ENCODE results near the gene VPS13D. TPM values are rescaled to one million over a fixed set of nuclear protein-coding genes. Genes with fewer than 3 reads are reported as not detected.

Gene VPS13D
- polyA plus RNA-seq, 1 of the 3 experiments (the other 2 are of a cell fraction), result 15.0 TPM

DNA sequence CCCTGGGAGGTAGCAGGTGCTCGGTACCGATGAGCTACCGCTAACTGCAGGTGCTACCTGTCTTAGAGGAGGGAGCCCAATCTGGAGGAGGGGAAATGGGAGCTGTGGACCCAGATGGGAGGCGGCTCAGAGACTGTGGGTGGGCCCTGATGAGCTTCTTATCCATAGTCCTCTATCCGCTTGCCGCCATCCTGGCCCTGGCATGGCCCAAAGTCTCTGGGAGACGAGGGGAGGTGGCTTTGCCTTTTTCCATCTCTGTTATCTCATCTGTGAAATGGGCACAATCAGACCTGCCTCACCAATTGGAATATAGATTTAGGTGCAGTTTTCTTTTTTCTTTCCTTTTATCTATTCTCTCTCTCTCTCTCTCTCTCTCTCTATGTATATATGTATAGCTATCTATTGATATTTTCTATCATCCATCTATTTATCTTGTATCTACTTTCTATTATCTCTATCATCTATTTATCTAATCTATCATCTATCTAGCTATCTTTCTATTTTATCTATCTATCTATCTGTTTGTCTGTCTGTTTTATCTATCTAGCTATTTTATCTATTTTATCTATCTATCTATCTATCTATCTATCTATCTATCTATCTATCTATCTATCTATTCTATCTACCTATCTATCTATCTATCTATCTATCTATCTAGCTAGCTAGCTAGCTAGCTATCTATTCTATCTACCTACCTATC lies 46.6 kb upstream of the VPS13D start:
- WGBS (ENCODE audit: low lambda C conversion rate), result 96% methylated on average over 7 of the region's 7 CpGs
- H3K36me3 ChIP-seq (replicated peaks in 1 of 2; ENCODE audit: control insufficient read depth in 1 of 2, insufficient read depth in 2 of 2, low read length in 1 of 2), result no peaks in the 10 kb centered on the region
- H3F3A ChIP-seq (replicated peaks; ENCODE audit: insufficient read depth), result peaks cover 4% of the 10 kb centered on the region
- CTCF ChIA-PET, result interaction anchor here (0.9 to 6.2 kb wide), 5 partner anchors 18 to 437 kb away, joined by 3 to 79 read pairs (median 5); no protein-coding TSS in a partner anchor
- H3K27me3 ChIP-seq (ENCODE audit: insufficient read depth), result no peaks in the 10 kb centered on the region
- no peak overlapping the region for H3K4me3 ChIP-seq (ENCODE audit: low read depth in 2 of 2, low read length in 1 of 2)
- H3K4me1 ChIP-seq (ENCODE audit: control insufficient read depth in 1 of 2, insufficient read depth in 2 of 2, low read depth in 1 of 2, low read length in 1 of 2), result peaks cover 12 to 30% of the 10 kb centered on the region in 2 experiments
- no peak overlapping the region for H3K27ac ChIP-seq (ENCODE audit: low read depth in 2 of 2, low read length in 1 of 2)
- DNase-seq, result no peak
- H4K20me1 ChIP-seq (ENCODE audit: insufficient read depth), result no peaks in the 10 kb centered on the region
- H3K9me2 ChIP-seq, result no peaks in the 10 kb centered on the region
- TF ChIP-seq SIN3A (IDR thresholded peaks at IDR 0.05; ENCODE audit: borderline replicate concordance, low read depth, low read length) (no peak), TCF12 (IDR thresholded peaks at IDR 0.05) (no peak)
- H3K9me3 ChIP-seq, result no peaks in the 10 kb centered on the region
- H3K4me2 ChIP-seq, result no peak overlapping the region
- H3K79me2 ChIP-seq (ENCODE audit: insufficient read depth), result no peaks in the 10 kb centered on the region
- H2AFZ ChIP-seq (ENCODE audit: low read depth), result no peak overlapping the region
- H3K9ac ChIP-seq, result no peak overlapping the region
- POLR2A ChIA-PET, result no interaction called here

GRCh38 chr1:12184008-12184681 lies 45.7 kb upstream of the VPS13D start:
- Histone ChIP-seq H3F3A (replicated peaks; ENCODE audit: insufficient read depth) (peaks cover 4% of the 10 kb centered on the region), H3K4me2 (peak overlapping the region; percentile 20), H3K36me3 (replicated peaks in 1 of 2; ENCODE audit: control insufficient read depth in 1 of 2, insufficient read depth in 2 of 2, low read length in 1 of 2) (no peaks in the 10 kb centered on the region), H3K27ac (ENCODE audit: low read depth in 2 of 2, low read length in 1 of 2) (peak overlapping the region; percentile 17 to 81; a peak in 3 of 4 replicates), H2AFZ (ENCODE audit: low read depth) (peak overlapping the region; percentile 91), H3K9me2 (no peaks in the 10 kb centered on the region), H3K4me3 (ENCODE audit: low read depth in 2 of 2, low read length in 1 of 2) (no peak overlapping the region), H4K20me1 (ENCODE audit: insufficient read depth) (no peaks in the 10 kb centered on the region), H3K4me1 (ENCODE audit: control insufficient read depth in 1 of 2, insufficient read depth in 2 of 2, low read depth in 1 of 2, low read length in 1 of 2) (peaks cover 10 to 32% of the 10 kb centered on the region in 2 experiments; a peak in 3 of 4 replicates), H3K27me3 (ENCODE audit: insufficient read depth) (no peaks in the 10 kb centered on the region), H3K79me2 (ENCODE audit: insufficient read depth) (no peaks in the 10 kb centered on the region), H3K9me3 (no peaks in the 10 kb centered on the region), H3K9ac (peak overlapping the region; percentile 38)
- DNase-seq, result peak; percentile 93
- CTCF ChIA-PET, result interaction anchor here (1.1 to 6.2 kb wide), 6 partner anchors 9 to 346 kb away, joined by 3 to 79 read pairs (median 4); partner anchors contain the start of gene TNFRSF1B
- WGBS (ENCODE audit: low lambda C conversion rate), result 21% methylated on average over 7 of the region's 10 CpGs
- POLR2A ChIA-PET, result interaction anchor here (0.8 kb wide), 1 partner anchor 14 kb away, joined by 3 read pairs; no protein-coding TSS in a partner anchor
- TF ChIP-seq EP300 (IDR thresholded peaks at IDR 0.05; ENCODE audit: borderline replicate concordance in 1 of 2, low read depth in 1 of 2, low read length in 1 of 2) (no peak; a peak in 1 of 4 replicates), FOXJ3 (CRISPR knock-in tag; IDR thresholded peaks at IDR 0.05) (no peak), RCOR1 (IDR thresholded peaks at IDR 0.05; ENCODE audit: low read length) (no peak), NRF1 (IDR thresholded peaks at IDR 0.05; ENCODE audit: low read depth, low read length) (no peak), YY1 (IDR thresholded peaks at IDR 0.05; ENCODE audit: low read depth) (no peak), FOSL2 (IDR thresholded peaks at IDR 0.05; ENCODE audit: borderline replicate concordance, low read depth) (no peak), TEAD4 (IDR thresholded peaks at IDR 0.05; ENCODE audit: borderline replicate concordance, insufficient read depth) (no peak), RFX5 (IDR thresholded peaks at IDR 0.05; ENCODE audit: low read length) (no peak), TAF1 (IDR thresholded peaks at IDR 0.05; ENCODE audit: borderline replicate concordance, low read depth, low read length) (no peak), NFIC (IDR thresholded peaks at IDR 0.05; ENCODE audit: borderline replicate concordance) (no peak), SMC3 (IDR thresholded peaks at IDR 0.05; ENCODE audit: low read depth, low read length) (peak; percentile 24; the same call in 1 of the 2 replicates), CHD2 (IDR thresholded peaks at IDR 0.05; ENCODE audit: low read length, partially characterized antibody) (peak; percentile 63), MXI1 (IDR thresholded peaks at IDR 0.05; ENCODE audit: low read depth, low read length) (no peak), ELF1 (IDR thresholded peaks at IDR 0.05) (peak; percentile 59; the same call in 1 of the 2 replicates), RXRA (IDR thresholded peaks at IDR 0.05; ENCODE audit: borderline replicate concordance, low read depth) (no peak), GATA2 (CRISPR knock-in tag; IDR thresholded peaks at IDR 0.05) (no peak)
- TF ChIP-seq, protein P1, sequence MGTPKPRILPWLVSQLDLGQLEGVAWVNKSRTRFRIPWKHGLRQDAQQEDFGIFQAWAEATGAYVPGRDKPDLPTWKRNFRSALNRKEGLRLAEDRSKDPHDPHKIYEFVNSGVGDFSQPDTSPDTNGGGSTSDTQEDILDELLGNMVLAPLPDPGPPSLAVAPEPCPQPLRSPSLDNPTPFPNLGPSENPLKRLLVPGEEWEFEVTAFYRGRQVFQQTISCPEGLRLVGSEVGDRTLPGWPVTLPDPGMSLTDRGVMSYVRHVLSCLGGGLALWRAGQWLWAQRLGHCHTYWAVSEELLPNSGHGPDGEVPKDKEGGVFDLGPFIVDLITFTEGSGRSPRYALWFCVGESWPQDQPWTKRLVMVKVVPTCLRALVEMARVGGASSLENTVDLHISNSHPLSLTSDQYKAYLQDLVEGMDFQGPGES (IDR thresholded peaks at IDR 0.05; ENCODE audit: low read depth, low read length), result no peak
- TF ChIP-seq, protein P2, sequence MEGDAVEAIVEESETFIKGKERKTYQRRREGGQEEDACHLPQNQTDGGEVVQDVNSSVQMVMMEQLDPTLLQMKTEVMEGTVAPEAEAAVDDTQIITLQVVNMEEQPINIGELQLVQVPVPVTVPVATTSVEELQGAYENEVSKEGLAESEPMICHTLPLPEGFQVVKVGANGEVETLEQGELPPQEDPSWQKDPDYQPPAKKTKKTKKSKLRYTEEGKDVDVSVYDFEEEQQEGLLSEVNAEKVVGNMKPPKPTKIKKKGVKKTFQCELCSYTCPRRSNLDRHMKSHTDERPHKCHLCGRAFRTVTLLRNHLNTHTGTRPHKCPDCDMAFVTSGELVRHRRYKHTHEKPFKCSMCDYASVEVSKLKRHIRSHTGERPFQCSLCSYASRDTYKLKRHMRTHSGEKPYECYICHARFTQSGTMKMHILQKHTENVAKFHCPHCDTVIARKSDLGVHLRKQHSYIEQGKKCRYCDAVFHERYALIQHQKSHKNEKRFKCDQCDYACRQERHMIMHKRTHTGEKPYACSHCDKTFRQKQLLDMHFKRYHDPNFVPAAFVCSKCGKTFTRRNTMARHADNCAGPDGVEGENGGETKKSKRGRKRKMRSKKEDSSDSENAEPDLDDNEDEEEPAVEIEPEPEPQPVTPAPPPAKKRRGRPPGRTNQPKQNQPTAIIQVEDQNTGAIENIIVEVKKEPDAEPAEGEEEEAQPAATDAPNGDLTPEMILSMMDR (IDR thresholded peaks at IDR 0.05), result peak; percentile 22; the same call in 1 of the 2 replicates

All from SK-N-SH (cell line).